NCI-H1436 treated with DMSO at 0.1 percent for 48 hours (cell line): Measurements from ENCODE around the gene SAMMSON.

Source experiments
- DNase-seq: peaks from one replicate; lab custom pipeline; 2025; lab: John Stamatoyannopoulos, UW

The SAMMSON gene

GRCh38 chr3:70090322-70090913, 90.9 kb downstream of the SAMMSON start:
- no peak for DNase-seq

- no peak for DNase-seq
Measured at GRCh38 chr3:70094197-70094596, 94.7 kb downstream of the SAMMSON start.

- DNase-seq, result no peak
Measured at GRCh38 chr3:70095260-70095659, 95.7 kb downstream of the SAMMSON start.

GRCh38 chr3:70096376-70097066, 97.0 kb downstream of the SAMMSON start:
- no peak for DNase-seq

GRCh38 chr3:70097084-70097483, 97.6 kb downstream of the SAMMSON start:
- no peak for DNase-seq

GRCh38 chr3:70108072-70108471, 108.5 kb downstream of the SAMMSON start:
- DNase-seq, result no peak

GRCh38 chr3:70108546-70108945, 109.0 kb downstream of the SAMMSON start:
- no peak for DNase-seq

- no peak for DNase-seq
Measured at GRCh38 chr3:70110066-70110465, 110.5 kb downstream of the SAMMSON start.

GRCh38 chr3:70111411-70111810, 111.9 kb downstream of the SAMMSON start:
- DNase-seq, result no peak

GRCh38 chr3:70112751-70113150, 113.2 kb downstream of the SAMMSON start:
- DNase-seq, result no peak

- no peak for DNase-seq
Measured at GRCh38 chr3:70114431-70114830, 114.9 kb downstream of the SAMMSON start.

- no peak for DNase-seq
Measured at GRCh38 chr3:70119879-70120278, 120.3 kb downstream of the SAMMSON start.
